Measurements from ENCODE around the gene CKAP2. TPM values are rescaled to one million over a fixed set of nuclear protein-coding genes. Genes with fewer than 3 reads are reported as not detected.

CKAP2 gene
- total RNA-seq, 2 experiments from 2014 or later: 66.5 to 94.9 TPM

DNA sequence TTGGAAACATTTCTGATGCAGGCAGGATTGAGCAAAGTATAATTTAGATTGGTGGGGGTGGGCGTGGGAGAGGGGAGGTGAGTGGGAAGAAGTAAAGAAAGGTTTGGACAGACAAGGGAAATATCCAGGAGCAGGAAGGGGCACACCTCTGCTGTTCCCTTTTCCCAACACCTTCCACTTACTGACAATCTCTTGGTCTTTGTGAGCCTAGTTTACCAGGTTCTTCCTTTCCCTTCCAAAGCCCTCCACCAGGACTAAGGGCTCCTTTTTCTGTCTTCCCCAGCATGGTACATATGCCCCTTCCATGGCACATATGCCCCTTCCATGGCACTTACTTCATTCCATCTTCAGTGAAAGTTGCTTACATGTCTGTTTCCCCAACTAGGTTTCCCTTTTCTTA is 43.1 kb upstream of the CKAP2 start:
- Histone ChIP-seq H3K27ac (ENCODE audit: low read depth, low read length, poor library complexity, severe bottlenecking) (no peak overlapping the region), H3K36me3 (ENCODE audit: insufficient read depth, low read length) (peaks cover 9% of the 10 kb centered on the region; the same call in 1 of the 2 replicates), H3K4me1 (ENCODE audit: insufficient read depth, low read length, poor library complexity, severe bottlenecking) (no peaks in the 10 kb centered on the region), H3K4me3 (ENCODE audit: low read depth, low read length, poor library complexity, severe bottlenecking) (no peak overlapping the region), H3K4me2 (ENCODE audit: low read length) (no peak overlapping the region), H4K20me1 (ENCODE audit: insufficient read depth, low read length) (no peaks in the 10 kb centered on the region), H2AFZ (ENCODE audit: low read length) (no peak overlapping the region), H3K9me3 (ENCODE audit: low read length) (no peaks in the 10 kb centered on the region), H3K79me2 (ENCODE audit: insufficient read depth, low read depth, low read length) (no peaks in the 10 kb centered on the region), H3K9me2 (ENCODE audit: insufficient read depth, low read length) (no peaks in the 10 kb centered on the region)
- intact Hi-C loops (cut with micrococcal nuclease; ENCODE audit: unreplicated experiment): no loop called here
- TF ChIP-seq EZH2phosphoT487 (IDR thresholded peaks at IDR 0.05; ENCODE audit: borderline replicate concordance, low read depth, low read length): no peak
- TF ChIP-seq, protein P1, sequence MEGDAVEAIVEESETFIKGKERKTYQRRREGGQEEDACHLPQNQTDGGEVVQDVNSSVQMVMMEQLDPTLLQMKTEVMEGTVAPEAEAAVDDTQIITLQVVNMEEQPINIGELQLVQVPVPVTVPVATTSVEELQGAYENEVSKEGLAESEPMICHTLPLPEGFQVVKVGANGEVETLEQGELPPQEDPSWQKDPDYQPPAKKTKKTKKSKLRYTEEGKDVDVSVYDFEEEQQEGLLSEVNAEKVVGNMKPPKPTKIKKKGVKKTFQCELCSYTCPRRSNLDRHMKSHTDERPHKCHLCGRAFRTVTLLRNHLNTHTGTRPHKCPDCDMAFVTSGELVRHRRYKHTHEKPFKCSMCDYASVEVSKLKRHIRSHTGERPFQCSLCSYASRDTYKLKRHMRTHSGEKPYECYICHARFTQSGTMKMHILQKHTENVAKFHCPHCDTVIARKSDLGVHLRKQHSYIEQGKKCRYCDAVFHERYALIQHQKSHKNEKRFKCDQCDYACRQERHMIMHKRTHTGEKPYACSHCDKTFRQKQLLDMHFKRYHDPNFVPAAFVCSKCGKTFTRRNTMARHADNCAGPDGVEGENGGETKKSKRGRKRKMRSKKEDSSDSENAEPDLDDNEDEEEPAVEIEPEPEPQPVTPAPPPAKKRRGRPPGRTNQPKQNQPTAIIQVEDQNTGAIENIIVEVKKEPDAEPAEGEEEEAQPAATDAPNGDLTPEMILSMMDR (conservative IDR thresholded peaks at IDR 0.05; ENCODE audit: low read length): no peak
- CTCF ChIA-PET (ENCODE audit: unreplicated experiment): no interaction called here
- DNase-seq (ENCODE audit: low spot score): no peak
- POLR2A ChIA-PET: no interaction called here
- no TSS peak for BruUV-seq (replicated peaks)

DNA sequence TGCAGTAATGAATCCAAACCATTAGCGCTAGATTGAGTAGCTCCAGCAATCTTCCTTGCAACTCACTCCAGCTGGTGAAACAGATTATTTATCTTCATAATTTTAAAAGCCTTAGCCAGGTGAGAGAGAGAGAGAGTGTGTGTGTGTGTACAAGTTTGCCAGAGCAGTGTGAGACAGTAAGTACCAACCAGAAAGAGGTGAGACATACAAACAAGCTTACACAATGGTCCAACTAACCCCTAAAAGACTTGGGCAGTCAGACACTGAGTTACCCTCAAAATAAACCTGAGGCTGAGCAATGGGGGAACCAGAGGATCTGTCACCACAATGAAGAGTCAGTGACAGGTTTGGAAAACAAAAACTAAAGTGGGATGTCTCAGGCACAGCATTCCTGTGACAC is 41.2 kb upstream of the CKAP2 start:
- Histone ChIP-seq H3K9me2 (ENCODE audit: insufficient read depth, low read length) (no peaks in the 10 kb centered on the region), H3K4me2 (ENCODE audit: low read length) (no peak overlapping the region), H3K4me1 (ENCODE audit: insufficient read depth, low read length, poor library complexity, severe bottlenecking) (no peaks in the 10 kb centered on the region), H3K27ac (ENCODE audit: low read depth, low read length, poor library complexity, severe bottlenecking) (no peak overlapping the region), H4K20me1 (ENCODE audit: insufficient read depth, low read length) (no peaks in the 10 kb centered on the region), H3K9me3 (ENCODE audit: low read length) (no peaks in the 10 kb centered on the region), H3K4me3 (ENCODE audit: low read depth, low read length, poor library complexity, severe bottlenecking) (no peak overlapping the region), H2AFZ (ENCODE audit: low read length) (no peak overlapping the region), H3K79me2 (ENCODE audit: insufficient read depth, low read depth, low read length) (no peaks in the 10 kb centered on the region), H3K36me3 (ENCODE audit: insufficient read depth, low read length) (peaks cover 9% of the 10 kb centered on the region; the same call in 1 of the 2 replicates)
- intact Hi-C loops (cut with micrococcal nuclease; ENCODE audit: unreplicated experiment): no loop called here
- BruUV-seq (replicated peaks): no TSS peak
- DNase-seq (ENCODE audit: low spot score): no peak
- ChIA-PET CTCF (ENCODE audit: unreplicated experiment) (no interaction called here), POLR2A (no interaction called here)
- TF ChIP-seq, protein P1 (conservative IDR thresholded peaks at IDR 0.05; ENCODE audit: low read length): no peak
- TF ChIP-seq EZH2phosphoT487 (IDR thresholded peaks at IDR 0.05; ENCODE audit: borderline replicate concordance, low read depth, low read length): no peak

DNA sequence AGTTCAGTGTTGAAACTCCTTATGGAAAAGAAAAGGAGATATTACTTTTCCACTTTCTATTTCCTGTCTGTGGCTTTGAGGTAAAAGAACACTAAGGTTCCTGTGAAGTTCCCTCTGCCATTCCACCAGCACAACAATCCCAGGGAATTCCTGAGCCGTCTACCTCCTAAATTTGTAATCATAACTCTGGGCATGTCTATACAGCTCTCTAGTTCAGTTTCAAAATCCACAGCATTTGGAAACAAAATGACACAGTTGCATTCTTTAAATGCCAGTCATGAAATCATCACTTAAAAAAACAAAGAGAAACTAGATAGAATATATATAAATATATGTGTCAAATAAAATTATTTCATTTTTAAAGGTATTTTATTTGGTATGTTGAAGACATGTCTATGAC is 40.3 kb upstream of the CKAP2 start:
- H3K4me3 ChIP-seq (ENCODE audit: low read depth, low read length, poor library complexity, severe bottlenecking): no peak overlapping the region
- DNase-seq (ENCODE audit: low spot score): no peak
- ChIA-PET POLR2A (interaction anchor here (0.6 kb wide), 1 partner anchor 8 kb away, joined by 4 read pairs; no protein-coding TSS in a partner anchor), CTCF (ENCODE audit: unreplicated experiment) (no interaction called here)
- H3K4me1 ChIP-seq (ENCODE audit: insufficient read depth, low read length, poor library complexity, severe bottlenecking): no peaks in the 10 kb centered on the region
- intact Hi-C loops (cut with micrococcal nuclease; ENCODE audit: unreplicated experiment): no loop called here
- TF ChIP-seq, protein P1 (conservative IDR thresholded peaks at IDR 0.05; ENCODE audit: low read length): no peak
- TF ChIP-seq EZH2phosphoT487 (IDR thresholded peaks at IDR 0.05; ENCODE audit: borderline replicate concordance, low read depth, low read length): no peak
- BruUV-seq (replicated peaks): no TSS peak
- no peaks in the 10 kb centered on the region for H3K79me2 ChIP-seq (ENCODE audit: insufficient read depth, low read depth, low read length)
- no peaks in the 10 kb centered on the region for H3K9me3 ChIP-seq (ENCODE audit: low read length)
- H3K4me2 ChIP-seq (ENCODE audit: low read length): no peak overlapping the region
- H4K20me1 ChIP-seq (ENCODE audit: insufficient read depth, low read length): no peaks in the 10 kb centered on the region
- no peak overlapping the region for H3K27ac ChIP-seq (ENCODE audit: low read depth, low read length, poor library complexity, severe bottlenecking)
- H2AFZ ChIP-seq (ENCODE audit: low read length): no peak overlapping the region
- no peaks in the 10 kb centered on the region for H3K9me2 ChIP-seq (ENCODE audit: insufficient read depth, low read length)
- peaks cover 9% of the 10 kb centered on the region; the same call in 1 of the 2 replicates for H3K36me3 ChIP-seq (ENCODE audit: insufficient read depth, low read length)

Measured in OCI-LY7 (cell line).